Fibroblast of the conjunctiva (primary cell): Measurements from ENCODE around the gene CD27.
"Not testable (repeated sequence)": the region's sequence is repeated elsewhere in the genome, so short reads cannot be mapped to it uniquely, and the experiment has no call there.

Experiments used
- DNase-seq: peaks from one replicate; pipeline ENCODE4 v3.0.0-alpha.2; 2010; ENCODE audit warnings: low read depth

CD27 gene

GRCh38 chr12:6488240-6488639 is 43.5 kb downstream of the CD27 start:
- no peak for DNase-seq

- DNase-seq: no peak
Measured at GRCh38 chr12:6489449-6489848, 44.7 kb downstream of the CD27 start.

GRCh38 chr12:6490673-6491072 is 45.9 kb downstream of the CD27 start:
- DNase-seq: not testable (repeated sequence)

- DNase-seq: peak; percentile 90
Measured at GRCh38 chr12:6492838-6493496, 48.2 kb downstream of the CD27 start, which contains the start of gene MRPL51. TSS of gene MRPL51 (minus strand) at chr12:6493262. CDS start at chr12:6493136, 126 bp downstream.

- peak; percentile 92 for DNase-seq
Measured at GRCh38 chr12:6493497-6494257, 48.9 kb downstream of the CD27 start, which contains the start of gene NCAPD2. TSS of gene NCAPD2 (plus strand) at chr12:6494102. CDS start at chr12:6495099, 997 bp downstream.

GRCh38 chr12:6494258-6494743 is 49.5 kb downstream of the CD27 start:
- no peak for DNase-seq

GRCh38 chr12:6494968-6495367 is 50.2 kb downstream of the CD27 start:
- no peak for DNase-seq

GRCh38 chr12:6497291-6497690 is 52.5 kb downstream of the CD27 start:
- DNase-seq: not testable (repeated sequence)

- DNase-seq: no peak
Measured at GRCh38 chr12:6500466-6500865, 55.7 kb downstream of the CD27 start.
